Right atrium auricular region (tissue), 2 donors: Measurements from ENCODE around the gene MSMB. TPM values are rescaled to one million over a fixed set of nuclear protein-coding genes. Genes with fewer than 3 reads are reported as not detected.

Experiments used
- DNase-seq: peaks from one replicate; pipeline ENCODE4 v3.0.0-alpha.2; 2019; ENCODE audit warnings: low spot score
- H3K27ac ChIP-seq, 2 donors: fragments of 200-600 bp; sonication (generic); 1 replicate in 1 of 2; 2 replicates in 1 of 2; pipeline ENCODE4 v1.5.1; 2016 to 2019
- H3K27me3 ChIP-seq, 2 donors: fragments of 200-600 bp; sonication (generic); one replicate each; pipeline versions ENCODE4 v1.5.1 to v1.6.0; 2017 to 2019
- H3K36me3 ChIP-seq: fragments of 200-600 bp; sonication (generic); one replicate; pipeline ENCODE4 v1.5.1; 2016
- H3K4me1 ChIP-seq, 2 donors: fragments of 200-600 bp; sonication (generic); one replicate each; pipeline versions ENCODE4 v1.5.1 to v1.6.0; 2017 to 2019
- H3K4me3 ChIP-seq, 2 donors: fragments of 200-600 bp; sonication (generic); 1 replicate in 1 of 2; 2 replicates in 1 of 2; pipeline ENCODE4 v1.5.1; 2017 to 2019; ENCODE audit warnings: mild to moderate bottlenecking in 1 of 2, moderate library complexity in 1 of 2
- H3K9me3 ChIP-seq, 2 donors: fragments of 200-600 bp; sonication (generic); one replicate each; pipeline ENCODE4 v1.5.1; 2019
- CTCF ChIP-seq, 2 donors: fragments of 200-600 bp; sonication (generic); IDR thresholded peaks; one replicate each; pipeline ENCODE4 v1.5.1; 2019; ENCODE audit warnings: antibody characterized with exemption in 2 of 2
- total RNA-seq, 2 donors: library from RNA; depleted of rRNA; stranded (reverse); fragments of >200 nt; gene quantifications; one replicate each; pipeline ENCODE4 v1.1.0, GENCODE V29; 2016

Gene MSMB
- total RNA-seq, 2 donors from 2014 or later, result not detected

DNA sequence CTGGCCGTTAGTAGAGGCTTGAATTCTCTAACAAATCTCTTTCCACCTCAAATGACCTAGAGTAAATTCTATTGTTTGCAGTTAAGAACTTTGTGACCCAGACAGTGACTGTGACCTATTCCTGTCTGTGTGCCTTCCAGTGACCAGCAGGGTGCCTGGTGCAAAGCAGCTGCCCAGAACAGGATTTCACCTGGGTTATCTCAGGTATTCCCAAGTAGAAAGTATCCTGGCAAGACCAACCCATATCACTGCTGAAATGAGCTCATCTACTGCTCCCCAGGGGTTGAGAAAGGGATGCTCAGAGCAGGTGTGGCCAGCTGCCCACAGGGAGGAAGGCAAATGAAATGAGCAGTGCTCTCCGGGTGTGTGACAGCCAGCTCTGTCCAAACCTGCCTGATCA is 2.1 kb upstream of the MSMB start:
- Histone ChIP-seq H3K27ac (no peak overlapping the region), H3K4me1 (no peaks in the 10 kb centered on the region), H3K27me3 (no peaks in the 10 kb centered on the region), H3K9me3 (no peaks in the 10 kb centered on the region), H3K36me3 (no peaks in the 10 kb centered on the region), H3K4me3 (no peak overlapping the region)
- no peak for DNase-seq
- no peak for TF ChIP-seq CTCF (IDR thresholded peaks at IDR 0.05)

- TF ChIP-seq CTCF (IDR thresholded peaks at IDR 0.05), result no peak
- Histone ChIP-seq H3K9me3 (no peaks in the 10 kb centered on the region), H3K27ac (no peak overlapping the region), H3K4me1 (no peaks in the 10 kb centered on the region), H3K27me3 (no peaks in the 10 kb centered on the region), H3K36me3 (no peaks in the 10 kb centered on the region), H3K4me3 (no peak overlapping the region)
- no peak for DNase-seq
These were observed 3.5 kb downstream of the MSMB start for GRCh38 chr10:46042527-46042926.

DNA sequence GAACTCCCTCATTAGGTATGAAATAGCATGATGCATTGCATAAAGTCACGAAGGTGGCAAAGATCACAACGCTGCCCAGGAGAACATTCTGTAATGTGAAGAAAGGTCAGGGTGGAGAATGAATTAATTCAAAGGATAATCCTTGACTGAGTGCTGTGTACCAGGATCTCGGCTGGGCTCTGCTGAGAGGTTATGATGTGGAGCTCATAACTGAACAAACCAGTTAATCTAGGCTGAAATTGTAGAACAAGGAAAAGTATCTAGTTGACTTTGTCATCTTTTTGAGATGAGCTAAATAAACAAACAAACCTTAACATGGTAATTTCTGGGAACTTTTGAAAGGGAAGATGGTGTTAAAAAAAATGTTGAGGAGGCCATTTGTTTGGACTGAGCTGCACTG is 6.1 kb downstream of the MSMB start:
- Histone ChIP-seq H3K4me3 (no peak overlapping the region), H3K4me1 (no peaks in the 10 kb centered on the region), H3K27ac (no peak overlapping the region), H3K9me3 (no peaks in the 10 kb centered on the region), H3K36me3 (no peaks in the 10 kb centered on the region), H3K27me3 (no peaks in the 10 kb centered on the region)
- TF ChIP-seq CTCF (IDR thresholded peaks at IDR 0.05), result no peak
- no peak for DNase-seq

DNA sequence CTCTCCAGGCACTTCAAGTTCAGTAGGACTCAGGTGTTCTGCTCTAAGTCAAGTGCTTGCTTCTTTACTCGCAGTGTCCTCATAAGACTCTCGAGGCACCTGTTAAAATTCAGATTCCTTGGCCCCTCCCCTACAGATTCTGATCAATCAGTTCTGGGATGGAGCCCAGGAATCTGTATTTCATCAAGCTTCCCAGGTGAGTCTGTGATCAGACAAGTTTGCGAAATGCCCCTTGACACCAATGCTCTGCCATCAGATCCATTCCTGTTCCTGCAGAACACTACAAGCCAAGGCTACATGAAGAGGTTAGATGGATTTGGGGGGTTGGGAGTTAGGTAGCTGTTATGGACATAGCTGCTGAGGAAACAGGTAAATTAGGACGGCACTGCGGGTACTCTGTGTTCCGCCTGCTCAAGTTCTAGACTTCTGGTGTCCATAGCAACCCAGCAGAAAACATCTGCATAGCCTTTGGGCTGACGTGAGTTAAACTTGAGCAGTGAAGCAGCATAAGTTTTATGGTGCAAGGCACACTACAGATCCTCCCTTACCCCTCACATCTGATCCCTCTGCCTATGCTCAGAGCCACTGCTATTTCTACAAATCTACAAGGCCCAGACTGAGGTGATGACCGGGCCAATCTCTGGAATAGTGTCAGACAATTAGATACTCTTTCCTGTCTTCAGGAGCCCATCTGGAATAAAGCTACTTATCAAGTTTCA is 8.8 kb downstream of the MSMB start:
- no peak for DNase-seq
- Histone ChIP-seq H3K27me3 (no peaks in the 10 kb centered on the region), H3K4me3 (no peak overlapping the region), H3K27ac (no peak overlapping the region), H3K36me3 (no peaks in the 10 kb centered on the region), H3K4me1 (no peaks in the 10 kb centered on the region), H3K9me3 (no peaks in the 10 kb centered on the region)
- no peak for TF ChIP-seq CTCF (IDR thresholded peaks at IDR 0.05)

- H3K36me3 ChIP-seq, result no peaks in the 10 kb centered on the region
These were observed 9.9 kb downstream of the MSMB start for GRCh38 chr10:46035923-46036849.

More at GRCh38 chr10:46035923-46036849, 9.9 kb downstream of the MSMB start:
- no peaks in the 10 kb centered on the region for H3K9me3 ChIP-seq
- H3K4me3 ChIP-seq, result no peak overlapping the region
- no peak for DNase-seq
- no peak overlapping the region for H3K27ac ChIP-seq
- no peaks in the 10 kb centered on the region for H3K27me3 ChIP-seq
- TF ChIP-seq CTCF (IDR thresholded peaks at IDR 0.05), result no peak
- H3K4me1 ChIP-seq, result no peaks in the 10 kb centered on the region
